DND-41 (cell line): ENCODE data around the gene CUL4B.
A peak's percentile ranks its signal among the peaks of the same experiment; 100 is the strongest.

ENCODE experiments used
- ATAC-seq: fragments of 200-7000 bp; cut with Tn5 transposase; 3 replicates; pipeline ENCODE4 v1.9.1; 2021; ENCODE audit warnings: low read depth; ENCODE audit not compliant: insufficient read depth
- DNase-seq: peaks from one replicate; pipeline ENCODE4 v3.0.0-alpha.2; 2020
- H2AFZ ChIP-seq: 2 replicates; pipeline ENCODE4 v1.6.0; 2012; ENCODE audit warnings: low read depth, low read length
- H3K27ac ChIP-seq: 2 replicates; pipeline ENCODE4 v1.5.1; 2012; ENCODE audit warnings: low read length, inconsistent platforms
- H3K27me3 ChIP-seq: fragments of 200-600 bp; sonication (generic); 2 replicates; pipeline ENCODE4 v1.6.0; 2012; ENCODE audit warnings: low read length, mild to moderate bottlenecking, inconsistent platforms; ENCODE audit not compliant: insufficient read depth, poor library complexity
- H3K36me3 ChIP-seq: 2 replicates; pipeline ENCODE4 v1.5.1; 2012; ENCODE audit warnings: low read length, inconsistent platforms; ENCODE audit not compliant: insufficient read depth
- H3K4me1 ChIP-seq: 2 replicates; pipeline ENCODE4 v1.5.1; 2012; ENCODE audit warnings: mild to moderate bottlenecking, low read length; ENCODE audit not compliant: insufficient read depth
- H3K4me2 ChIP-seq: 2 replicates; pipeline ENCODE4 v1.6.0; 2012; ENCODE audit warnings: mild to moderate bottlenecking, moderate library complexity, low read length, inconsistent platforms; ENCODE audit not compliant: insufficient read depth
- H3K4me3 ChIP-seq, 2 experiments: fragments of 200-600 bp in 1 of 2; shearing (Covaris generic) in 1 of 2; 2 replicates each; pipeline ENCODE4 v1.5.1; 2012 to 2016; ENCODE audit warnings: inconsistent platforms in 2 of 2, low read length in 2 of 2, mild to moderate bottlenecking in 2 of 2, low read depth in 1 of 2, moderate library complexity in 1 of 2
- H3K79me2 ChIP-seq: 2 replicates; pipeline ENCODE4 v1.6.0; 2012; ENCODE audit warnings: low read length, inconsistent platforms; ENCODE audit not compliant: insufficient read depth
- H3K9ac ChIP-seq: 2 replicates; pipeline ENCODE4 v1.6.0; 2012; ENCODE audit warnings: low read depth, mild to moderate bottlenecking, inconsistent platforms, low read length, moderate library complexity
- H3K9me3 ChIP-seq: 2 replicates; pipeline ENCODE4 v1.5.1; 2012; ENCODE audit warnings: low read length, moderate library complexity, mild to moderate bottlenecking, inconsistent platforms; ENCODE audit not compliant: insufficient read depth, severe bottlenecking
- H4K20me1 ChIP-seq: 2 replicates; pipeline ENCODE4 v1.6.0; 2012; ENCODE audit warnings: low read length; ENCODE audit not compliant: insufficient read depth
- CTCF ChIP-seq: IDR thresholded peaks from 2 replicates; pipeline ENCODE4 v1.5.1; 2012; ENCODE audit warnings: borderline replicate concordance, low read length, moderate library complexity, mild to moderate bottlenecking; ENCODE audit not compliant: poor library complexity, severe bottlenecking; ENCODE audit errors: extremely low read depth
- EZH2 ChIP-seq: IDR thresholded peaks from 3 replicates; pipeline ENCODE4 v1.6.1; 2012; ENCODE audit warnings: borderline replicate concordance, low read depth, mild to moderate bottlenecking, moderate library complexity, low read length, inconsistent platforms; ENCODE audit not compliant: severe bottlenecking

Gene CUL4B

GRCh38 chrX:120559804-120560203 is 958 bp downstream of the CUL4B start:
- TF ChIP-seq EZH2 (no peak), CTCF (no peak)
- no peaks in the 10 kb centered on the region for H3K27me3 ChIP-seq
- H2AFZ ChIP-seq, result peak overlapping the region; percentile 71
- H3K79me2 ChIP-seq, result peaks cover 50% of the 10 kb centered on the region
- H3K27ac ChIP-seq, result peak overlapping the region; percentile 98
- ATAC-seq (no peak), DNase-seq (peak; percentile 5)
- H4K20me1 ChIP-seq, result no peaks in the 10 kb centered on the region
- no peaks in the 10 kb centered on the region for H3K9me3 ChIP-seq
- peak overlapping the region; percentile 57 to 69; a peak in 3 of 4 replicates for H3K4me3 ChIP-seq
- peak overlapping the region; percentile 87 for H3K9ac ChIP-seq
- H3K4me2 ChIP-seq, result peak overlapping the region; percentile 71
- H3K36me3 ChIP-seq, result peaks cover 18% of the 10 kb centered on the region
- H3K4me1 ChIP-seq, result peaks cover 36% of the 10 kb centered on the region

DNA sequence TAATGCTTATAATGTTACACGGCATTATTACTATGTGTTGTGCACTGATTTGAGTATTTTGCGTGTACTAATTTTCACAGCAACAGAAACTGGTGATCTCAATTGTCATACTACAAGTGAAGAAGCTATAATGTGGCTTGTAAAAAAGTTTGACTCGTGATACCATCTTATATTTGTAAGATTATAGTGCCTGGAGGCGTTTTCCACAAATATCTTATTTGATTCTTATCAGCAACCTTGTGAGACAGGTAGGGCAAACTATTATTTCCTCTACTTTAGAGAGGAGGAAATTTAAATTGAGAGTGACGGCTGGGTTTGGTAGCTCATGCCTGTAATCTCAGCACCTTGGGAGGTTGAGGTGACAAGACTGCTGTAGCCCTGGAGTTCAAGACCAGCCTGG is 4.5 kb downstream of the CUL4B start:
- Histone ChIP-seq H3K4me1 (peaks cover 29% of the 10 kb centered on the region), H3K9ac (no peak overlapping the region), H4K20me1 (no peaks in the 10 kb centered on the region), H3K27ac (no peak overlapping the region), H3K36me3 (peaks cover 21% of the 10 kb centered on the region), H3K79me2 (peaks cover 59% of the 10 kb centered on the region), H3K4me2 (peak overlapping the region; percentile 31; the same call in 1 of the 2 replicates), H3K4me3 (no peak overlapping the region), H2AFZ (no peak overlapping the region), H3K27me3 (no peaks in the 10 kb centered on the region), H3K9me3 (no peaks in the 10 kb centered on the region)
- no peak for DNase-seq
- TF ChIP-seq EZH2 (no peak), CTCF (no peak)
- ATAC-seq, result no peak

DNA sequence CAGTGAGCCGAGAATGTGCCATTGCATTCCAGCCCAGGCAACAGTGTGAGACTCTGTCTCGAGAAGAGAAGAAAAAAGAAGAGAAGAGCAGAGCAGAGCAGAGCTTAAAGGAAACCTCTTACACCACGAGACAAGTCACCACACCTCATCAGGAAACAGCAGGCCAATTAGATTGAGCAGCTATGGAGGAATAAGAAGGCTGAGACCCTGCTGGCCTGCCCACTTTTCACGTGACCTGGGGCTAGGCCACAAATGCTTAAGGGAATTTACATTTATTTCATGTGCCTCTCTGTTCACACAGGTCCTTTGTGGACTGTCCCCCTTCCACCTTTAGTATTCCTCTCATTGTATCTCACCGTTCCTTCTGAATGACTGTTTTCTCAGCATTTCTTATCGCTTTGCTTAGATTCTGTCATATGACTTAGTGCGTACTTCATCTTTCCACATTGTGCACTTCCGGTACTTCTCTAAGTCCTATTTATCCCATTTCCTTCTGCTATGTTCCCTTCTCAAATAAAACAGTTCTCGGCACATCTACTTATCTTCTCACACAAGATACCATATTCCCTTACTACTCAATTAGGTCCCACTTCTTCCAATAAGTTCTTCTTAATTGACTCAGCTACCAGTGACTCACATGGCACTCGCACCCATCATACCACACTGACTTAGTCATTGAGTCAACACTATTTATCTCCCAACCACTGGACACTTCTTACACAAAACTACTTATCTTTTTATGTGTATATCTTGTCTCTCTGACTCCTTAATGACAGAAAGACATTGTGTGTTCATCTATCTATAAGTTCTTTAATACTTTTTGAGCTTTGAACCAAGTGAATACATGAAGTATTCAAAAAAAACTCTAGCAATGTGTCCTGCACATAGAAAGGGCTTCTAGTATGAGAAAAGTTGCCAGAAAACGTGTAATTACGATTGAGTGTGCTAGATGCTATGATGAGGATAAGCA is 11.0 kb downstream of the CUL4B start:
- DNase-seq (no peak), ATAC-seq (no peak)
- no peak overlapping the region for H3K4me2 ChIP-seq
- no peaks in the 10 kb centered on the region for H3K4me1 ChIP-seq
- H3K4me3 ChIP-seq, result no peak overlapping the region
- no peaks in the 10 kb centered on the region for H3K27me3 ChIP-seq
- H3K27ac ChIP-seq, result no peak overlapping the region
- H3K36me3 ChIP-seq, result peaks cover 12% of the 10 kb centered on the region
- TF ChIP-seq CTCF (no peak), EZH2 (no peak)
- H3K9me3 ChIP-seq, result no peaks in the 10 kb centered on the region
- H2AFZ ChIP-seq, result no peak overlapping the region
- H3K9ac ChIP-seq, result no peak overlapping the region
- H3K79me2 ChIP-seq, result peaks cover 8% of the 10 kb centered on the region; the same call in 1 of the 2 replicates
- H4K20me1 ChIP-seq, result no peaks in the 10 kb centered on the region
